Endometrial microvascular endothelial cells (primary cell): Measurements from ENCODE around the gene FUBP3. TPM values are rescaled to one million over a fixed set of nuclear protein-coding genes. Genes with fewer than 3 reads are reported as not detected.
"Not testable (repeated sequence)": the region's sequence is repeated elsewhere in the genome, so short reads cannot be mapped to it uniquely, and the experiment has no call there.

Experiments
- in situ Hi-C: cut with HindIII; loops from 2 replicates; pipeline ENCODE4 v1.10.0; 2017; ENCODE audit warnings: low sequenced_read_pairs, low pct_unique_long_range_greater_than_20kb; ENCODE audit errors: inconsistent ontology term
- total RNA-seq: library from RNA; depleted of rRNA; stranded (reverse); fragments of >200 nt; gene quantifications from one replicate; pipeline ENCODE4 v1.2.3, GENCODE V29; 2015; ENCODE audit errors: inconsistent ontology term

Gene FUBP3
- total RNA-seq, 1 donor from 2014 or later: 37.5 TPM

DNA sequence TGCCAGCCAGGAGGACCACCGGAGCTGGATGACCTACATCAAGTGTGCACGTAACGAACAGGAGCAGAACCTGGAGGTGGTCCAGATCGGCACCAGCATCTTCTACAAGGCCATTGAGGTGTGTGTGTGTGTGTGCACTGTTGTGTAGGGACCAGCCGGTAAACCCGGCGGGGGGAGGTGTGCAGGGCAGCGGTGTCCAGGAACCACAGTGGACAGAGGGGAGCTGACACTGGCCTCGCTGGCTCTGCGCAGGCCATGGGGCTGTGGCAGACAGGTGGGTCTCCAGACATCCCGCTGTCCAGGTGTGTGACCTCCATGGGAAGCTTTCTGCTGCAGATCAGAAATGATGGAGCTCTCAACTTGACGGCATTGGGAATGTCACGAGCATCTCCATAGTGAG lies 88.8 kb downstream of the FUBP3 start:
- in situ Hi-C loops: no loop called here

DNA sequence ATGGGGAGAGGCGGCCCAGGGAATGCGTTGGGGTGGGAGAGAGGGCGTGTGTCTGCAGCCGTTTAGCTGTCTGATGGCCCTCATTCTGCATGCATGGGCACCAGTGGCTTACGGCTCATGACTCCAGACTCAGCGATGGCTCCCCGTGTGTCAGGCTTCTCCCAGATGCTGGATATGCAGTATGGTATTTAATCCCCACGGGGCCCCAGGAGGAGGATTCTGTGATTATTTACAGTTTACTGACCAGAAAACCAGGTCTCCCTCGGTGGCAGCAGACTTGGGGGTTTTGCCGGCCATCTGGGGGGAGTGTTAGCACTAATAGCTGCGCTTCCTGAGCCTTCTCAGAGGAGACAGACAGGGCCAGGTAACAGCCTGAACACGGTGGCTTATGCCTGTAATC lies 89.3 kb downstream of the FUBP3 start:
- in situ Hi-C loops: no loop called here

DNA sequence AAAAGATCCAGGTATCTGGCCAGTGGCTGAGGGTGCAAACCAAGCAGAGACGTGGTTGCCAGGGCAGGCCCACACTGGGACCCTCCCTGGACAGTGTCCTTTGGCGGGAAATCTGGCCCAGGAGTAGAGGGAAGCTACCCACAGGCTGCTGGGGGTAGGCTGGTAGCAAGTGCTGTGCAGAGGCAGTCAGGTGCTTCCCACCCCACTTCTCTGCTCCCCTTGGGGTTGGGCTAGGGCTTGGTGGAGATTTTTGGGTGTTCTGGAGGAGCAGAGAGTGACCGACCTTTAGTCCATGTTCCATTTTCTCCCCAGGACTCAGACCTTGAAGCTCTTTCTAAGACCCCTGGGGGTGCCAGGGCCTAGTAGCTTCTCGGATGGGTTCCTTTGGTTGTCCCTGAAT lies 90.6 kb downstream of the FUBP3 start:
- in situ Hi-C loops: no loop called here

DNA sequence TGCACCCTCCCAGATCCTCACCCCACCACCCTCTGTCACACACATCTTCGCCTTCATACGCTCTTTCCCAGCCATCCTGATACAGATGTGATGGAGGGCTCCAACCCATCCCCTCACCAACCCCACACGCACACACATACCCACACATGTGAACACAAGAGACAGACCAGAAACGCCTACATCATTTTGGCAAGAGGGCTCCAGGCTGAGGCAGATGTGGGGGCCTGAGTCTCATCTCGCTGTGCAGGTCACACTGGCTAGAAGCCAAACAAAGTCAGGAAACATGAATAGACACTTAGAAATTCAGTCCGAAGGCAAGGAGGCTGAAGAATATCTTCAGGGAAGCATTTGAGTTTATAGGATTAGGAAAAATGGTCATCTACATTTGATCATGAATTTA lies 91.3 kb downstream of the FUBP3 start:
- in situ Hi-C loops: no loop called here

DNA sequence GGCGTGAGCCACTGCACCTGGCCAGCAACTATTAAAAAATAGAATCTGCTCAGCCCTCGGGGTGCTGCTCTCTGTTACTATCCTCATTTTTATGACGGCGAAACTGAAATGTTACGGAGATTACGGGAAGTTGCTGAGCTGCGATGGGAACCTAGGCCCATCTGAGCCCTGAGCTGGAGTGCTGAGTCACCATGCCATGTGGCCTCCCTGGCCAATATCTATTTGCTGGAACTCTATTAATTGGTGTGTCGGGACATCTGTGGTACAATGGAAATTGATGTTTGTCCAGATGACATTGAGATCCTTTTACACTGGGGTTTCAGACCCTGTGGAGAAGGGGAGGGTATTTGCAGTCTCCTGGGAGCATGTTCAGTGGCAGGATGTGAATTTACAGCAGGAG lies 93.1 kb downstream of the FUBP3 start:
- in situ Hi-C loops: no loop called here

DNA sequence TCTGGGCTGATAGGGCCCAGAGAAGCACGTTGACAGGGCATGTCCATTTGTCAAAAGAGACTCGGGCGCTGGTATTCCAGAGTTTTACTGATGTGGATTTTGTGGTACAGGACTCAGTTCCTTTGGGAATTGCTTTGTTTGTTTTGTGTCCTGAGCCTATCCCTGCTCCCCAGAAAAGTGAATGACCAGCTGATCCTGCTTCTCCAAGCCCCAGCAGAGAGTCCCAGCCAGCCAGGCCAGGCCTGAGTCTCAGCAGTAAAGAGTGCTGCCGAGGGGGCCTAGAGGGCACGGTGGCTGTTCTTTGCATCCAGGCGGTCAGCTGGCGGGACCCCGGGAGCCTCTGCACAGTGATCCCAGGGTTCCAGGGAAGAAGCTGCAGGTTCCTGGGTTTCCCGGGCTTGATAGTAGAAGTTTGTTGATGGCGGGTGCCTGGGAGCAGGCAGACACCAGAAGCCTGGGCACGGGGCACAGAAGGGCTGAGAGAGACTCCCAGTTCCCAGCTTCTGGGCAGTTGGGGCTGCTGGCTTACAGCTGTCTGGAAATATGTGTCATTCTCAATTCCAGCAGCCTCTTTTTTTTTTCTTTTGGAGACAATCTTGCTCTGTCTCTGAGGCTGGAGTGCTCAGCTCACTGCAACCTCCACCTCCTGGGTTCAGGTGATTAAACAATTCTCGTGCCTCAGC lies 93.7 kb downstream of the FUBP3 start:
- in situ Hi-C loops: no loop called here

DNA sequence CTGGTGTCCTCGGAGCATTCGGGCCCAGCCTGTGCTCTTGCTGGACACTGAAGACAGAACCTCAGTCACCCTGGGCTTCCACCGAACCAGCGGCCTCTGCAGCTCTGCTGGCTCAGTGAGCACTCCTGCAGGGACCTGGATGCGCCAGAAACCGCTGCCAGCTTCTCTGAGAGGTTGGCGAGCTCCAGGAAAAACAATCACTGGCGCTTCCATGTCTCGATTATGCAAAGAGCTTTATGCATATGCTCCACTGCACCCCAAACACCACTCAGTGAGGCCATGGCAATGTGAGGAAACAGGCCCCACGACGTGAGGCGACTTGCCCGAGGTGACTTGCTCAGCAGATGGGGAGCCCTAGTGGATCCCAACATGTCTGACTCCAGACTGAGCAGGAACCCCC lies 96.0 kb downstream of the FUBP3 start:
- in situ Hi-C loops: no loop called here

DNA sequence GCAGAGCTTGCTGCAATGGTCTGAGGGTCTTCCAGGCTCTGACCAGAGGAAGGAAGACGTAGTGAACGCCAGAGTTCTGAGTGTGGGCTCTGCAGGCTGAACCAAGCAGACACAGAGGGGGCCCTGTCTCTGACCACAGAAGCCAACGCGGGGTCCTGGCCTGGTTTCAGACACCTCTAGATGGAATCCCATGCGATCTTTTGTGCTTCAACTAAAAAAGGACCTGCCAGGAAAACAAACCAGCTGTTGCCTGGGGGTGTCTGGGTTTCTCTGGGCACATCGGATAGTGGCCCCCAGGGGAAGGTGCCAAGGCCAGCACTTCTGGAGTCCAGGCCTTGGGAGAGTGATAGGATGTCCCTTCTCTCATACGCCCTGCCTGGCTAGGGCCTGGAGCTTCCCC lies 97.9 kb downstream of the FUBP3 start:
- in situ Hi-C loops: no loop called here

DNA sequence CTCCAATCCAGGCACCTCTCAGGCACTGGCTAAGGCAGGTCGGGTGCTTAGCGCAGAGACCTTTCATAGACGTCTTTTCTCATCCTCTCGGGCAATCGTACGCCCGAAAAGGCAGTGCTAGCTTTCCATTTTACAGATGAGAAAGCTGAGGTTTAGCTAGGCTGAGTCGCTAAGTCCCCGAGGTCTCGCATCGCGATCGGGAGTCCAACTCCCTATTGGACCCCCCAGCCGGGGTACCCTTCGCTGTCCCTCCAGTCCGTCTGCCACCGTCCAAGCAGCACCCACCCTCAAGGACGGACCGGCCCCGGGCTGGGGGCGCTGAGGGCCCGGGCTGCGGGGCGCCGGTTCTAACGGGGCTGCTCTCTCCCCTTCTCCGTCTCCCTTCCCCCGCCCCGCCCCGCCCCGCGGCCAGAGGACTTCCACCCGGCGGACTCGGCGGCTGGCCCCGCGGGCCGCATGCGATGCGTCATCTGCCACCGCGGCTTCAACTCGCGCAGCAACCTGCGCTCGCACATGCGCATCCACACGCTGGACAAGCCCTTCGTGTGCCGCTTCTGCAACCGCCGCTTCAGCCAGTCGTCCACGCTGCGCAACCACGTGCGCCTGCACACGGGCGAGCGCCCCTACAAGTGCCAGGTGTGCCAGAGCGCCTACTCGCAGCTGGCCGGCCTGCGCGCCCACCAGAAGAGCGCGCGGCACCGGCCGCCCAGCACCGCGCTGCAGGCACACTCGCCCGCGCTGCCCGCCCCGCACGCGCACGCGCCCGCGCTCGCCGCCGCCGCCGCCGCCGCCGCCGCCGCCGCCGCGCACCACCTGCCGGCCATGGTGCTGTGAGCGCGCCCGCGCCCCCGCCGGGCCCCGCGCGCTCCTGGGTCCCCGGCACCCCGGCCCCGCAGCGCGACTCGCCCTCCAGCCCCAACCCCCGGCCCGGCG lies 101.7 kb downstream of the FUBP3 start:
- in situ Hi-C loops: no loop called here

DNA sequence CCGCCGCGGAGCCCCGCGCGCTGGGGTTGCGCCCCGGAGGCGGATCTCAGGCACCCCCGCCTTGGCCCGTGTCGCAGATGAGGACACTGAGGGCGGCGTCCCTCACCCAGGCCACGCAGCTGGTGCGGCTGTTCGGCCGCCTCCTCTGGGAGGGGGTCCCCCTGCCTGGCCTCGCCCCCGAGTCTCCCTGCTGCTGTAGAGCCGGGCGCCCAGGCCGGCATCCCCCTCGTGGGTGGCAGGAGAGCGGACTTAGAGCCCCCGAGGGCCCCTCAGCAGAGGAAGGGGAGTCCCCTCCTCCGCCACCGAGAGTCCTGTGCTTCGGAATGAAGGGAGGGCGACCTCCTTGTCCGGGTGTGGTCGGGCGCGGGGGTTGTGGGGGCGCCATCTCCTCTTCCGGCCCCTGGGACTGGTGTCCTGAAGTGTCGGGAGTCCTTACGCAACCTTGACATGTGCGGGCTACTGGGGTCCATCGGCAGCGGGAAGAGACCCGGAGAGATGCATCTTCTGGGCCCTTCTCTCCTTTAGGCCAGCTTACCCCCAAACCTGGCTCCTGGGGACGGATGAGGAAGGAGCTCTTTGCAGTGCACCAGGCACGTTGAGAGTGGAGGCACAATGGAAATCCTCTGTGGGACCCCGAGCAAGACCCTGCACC lies 102.5 kb downstream of the FUBP3 start:
- in situ Hi-C loops: no loop called here

DNA sequence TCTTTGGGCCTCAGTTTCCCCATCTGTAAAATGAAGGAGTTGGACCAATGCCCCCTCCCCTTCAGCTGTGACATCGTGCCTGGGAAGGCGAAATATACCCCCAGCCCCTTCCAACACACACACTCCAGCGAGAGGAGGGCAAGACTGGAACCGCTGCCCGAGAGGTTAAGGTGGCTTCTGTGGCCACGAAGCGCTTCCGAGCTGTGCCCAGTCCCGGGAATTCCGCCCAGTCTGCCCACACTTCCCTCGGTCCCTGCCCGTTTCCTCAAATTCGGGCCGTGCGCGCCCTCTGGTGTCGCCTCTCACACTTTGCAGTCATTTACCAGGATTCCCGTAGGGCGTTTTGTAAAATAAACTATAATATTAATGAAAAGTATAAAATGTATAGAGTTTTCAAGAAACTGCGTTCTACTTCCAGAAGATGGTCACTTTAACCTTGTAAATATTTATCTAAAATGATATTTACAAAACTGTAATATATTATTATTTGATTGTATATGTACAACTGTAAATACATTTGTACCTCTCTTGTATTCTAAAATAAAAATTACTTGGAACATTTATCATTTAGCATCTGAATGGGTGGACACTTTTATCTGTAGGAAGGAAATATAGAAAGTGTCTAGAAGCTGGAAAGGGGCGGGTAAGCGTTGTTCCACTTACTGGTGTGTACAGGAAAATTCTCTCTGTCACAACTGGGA lies 103.2 kb downstream of the FUBP3 start:
- in situ Hi-C loops: no loop called here

DNA sequence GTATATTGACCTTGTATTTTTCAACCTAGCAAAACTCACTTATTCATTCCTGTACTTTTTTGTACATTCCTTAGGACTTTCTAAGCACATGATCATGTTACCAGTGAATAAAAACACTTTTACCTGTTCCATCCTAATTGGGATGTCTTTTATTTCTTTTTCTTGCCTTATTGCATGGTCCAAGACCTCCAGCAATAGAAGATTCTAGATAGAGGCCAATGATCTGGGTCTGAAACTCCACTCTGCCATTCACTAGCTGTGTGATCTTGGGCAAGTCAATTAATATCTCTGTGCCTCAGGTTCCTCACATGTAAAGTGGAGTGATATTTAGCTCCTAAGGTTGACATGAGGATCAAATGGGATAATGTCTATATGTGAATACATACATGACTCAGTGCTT lies 105.7 kb downstream of the FUBP3 start:
- in situ Hi-C loops: no loop called here

DNA sequence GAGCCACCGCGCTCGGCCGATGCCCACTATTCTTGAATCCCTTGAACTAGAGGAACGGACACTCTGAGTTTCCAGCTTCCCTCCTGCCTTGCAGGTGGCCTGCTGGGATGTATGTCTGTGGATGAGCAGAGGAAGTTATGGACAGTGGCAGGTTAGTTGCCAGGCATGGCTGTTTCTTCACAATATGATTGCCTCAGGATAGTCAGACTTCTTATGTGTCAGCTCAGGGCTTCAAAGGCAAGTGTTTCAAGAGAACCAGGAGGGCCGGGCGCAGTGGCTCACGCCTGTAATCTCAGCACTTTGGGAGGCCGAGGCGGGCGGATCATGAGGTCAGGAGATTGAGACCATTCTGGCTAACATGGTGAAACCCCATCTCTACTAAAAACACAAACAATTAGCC lies 106.6 kb downstream of the FUBP3 start:
- in situ Hi-C loops: not testable (repeated sequence)

DNA sequence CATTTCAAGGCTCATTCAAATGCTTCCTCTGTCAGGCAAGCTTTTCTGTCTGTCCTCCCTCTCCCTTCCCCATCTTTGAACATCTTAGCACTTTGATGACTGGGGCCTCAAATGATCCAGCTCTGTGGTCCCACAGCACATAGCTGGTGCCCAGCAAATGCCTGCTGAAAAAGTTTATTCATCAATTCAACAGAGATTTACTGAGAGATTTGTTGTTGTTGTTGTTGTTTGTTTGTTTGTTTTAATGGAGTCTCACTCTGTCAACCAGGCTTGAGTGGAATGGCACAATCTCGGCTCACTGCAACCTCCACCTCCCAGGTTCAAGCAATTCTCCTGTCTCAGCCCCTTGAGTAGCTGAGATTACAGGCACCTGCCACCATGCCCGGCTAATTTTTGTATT lies 108.2 kb downstream of the FUBP3 start:
- in situ Hi-C loops: no loop called here

Other genes starting within 250 kb of the FUBP3 start
- gene ASS1, start 134.6 kb upstream of the FUBP3 start, total RNA-seq: 0.93 TPM
- gene PRDM12, start 85.0 kb downstream of the FUBP3 start, total RNA-seq: not detected
- 39.8 TPM for gene EXOSC2, start 114.2 kb downstream of the FUBP3 start, total RNA-seq